ENCODE measurements around the gene IL11RA. TPM values are rescaled to one million over a fixed set of nuclear protein-coding genes. Genes with fewer than 3 reads are reported as not detected.

IL11RA gene
- total RNA-seq, 4 donors from 2014 or later, result 3.2 to 153 (median 49.9) TPM

DNA sequence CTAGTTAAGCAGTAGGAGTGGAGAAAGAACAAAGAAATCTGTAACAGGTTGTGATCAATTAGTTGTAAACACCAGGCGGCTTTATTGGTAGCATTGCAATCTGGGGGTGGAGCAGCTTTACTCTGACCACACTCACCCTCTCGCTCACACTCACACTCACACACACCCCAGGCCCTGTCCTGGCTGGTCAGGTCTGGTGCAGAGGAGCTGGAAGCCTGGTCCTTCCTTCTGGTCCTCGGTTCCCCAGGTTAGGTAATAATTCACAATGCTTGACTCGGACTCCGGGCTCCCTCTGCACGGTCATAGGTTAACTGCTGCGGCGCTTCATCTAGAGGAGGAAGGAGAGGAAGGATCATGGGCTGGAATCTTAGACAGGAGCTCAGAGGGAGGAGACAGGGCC lies 37.5 kb downstream of the IL11RA start:
- H3K36me3 ChIP-seq, result no peaks in the 10 kb centered on the region
- no peaks in the 10 kb centered on the region for H3K27me3 ChIP-seq
- H3K27ac ChIP-seq, result no peak overlapping the region
- no peaks in the 10 kb centered on the region for H3K9me3 ChIP-seq
- H3K4me1 ChIP-seq, result peaks cover 0 to 3% of the 10 kb centered on the region in 2 donors
- intact Hi-C loops (cut with DNase I; ENCODE audit: low total_unique reads), result no loop called here
- DNase-seq, result no peak
- TF ChIP-seq, protein P1, sequence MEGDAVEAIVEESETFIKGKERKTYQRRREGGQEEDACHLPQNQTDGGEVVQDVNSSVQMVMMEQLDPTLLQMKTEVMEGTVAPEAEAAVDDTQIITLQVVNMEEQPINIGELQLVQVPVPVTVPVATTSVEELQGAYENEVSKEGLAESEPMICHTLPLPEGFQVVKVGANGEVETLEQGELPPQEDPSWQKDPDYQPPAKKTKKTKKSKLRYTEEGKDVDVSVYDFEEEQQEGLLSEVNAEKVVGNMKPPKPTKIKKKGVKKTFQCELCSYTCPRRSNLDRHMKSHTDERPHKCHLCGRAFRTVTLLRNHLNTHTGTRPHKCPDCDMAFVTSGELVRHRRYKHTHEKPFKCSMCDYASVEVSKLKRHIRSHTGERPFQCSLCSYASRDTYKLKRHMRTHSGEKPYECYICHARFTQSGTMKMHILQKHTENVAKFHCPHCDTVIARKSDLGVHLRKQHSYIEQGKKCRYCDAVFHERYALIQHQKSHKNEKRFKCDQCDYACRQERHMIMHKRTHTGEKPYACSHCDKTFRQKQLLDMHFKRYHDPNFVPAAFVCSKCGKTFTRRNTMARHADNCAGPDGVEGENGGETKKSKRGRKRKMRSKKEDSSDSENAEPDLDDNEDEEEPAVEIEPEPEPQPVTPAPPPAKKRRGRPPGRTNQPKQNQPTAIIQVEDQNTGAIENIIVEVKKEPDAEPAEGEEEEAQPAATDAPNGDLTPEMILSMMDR (IDR thresholded peaks at IDR 0.05), result no peak
- no peak for TF ChIP-seq POLR2A (IDR thresholded peaks at IDR 0.05)
- H3K4me3 ChIP-seq, result no peak overlapping the region

DNA sequence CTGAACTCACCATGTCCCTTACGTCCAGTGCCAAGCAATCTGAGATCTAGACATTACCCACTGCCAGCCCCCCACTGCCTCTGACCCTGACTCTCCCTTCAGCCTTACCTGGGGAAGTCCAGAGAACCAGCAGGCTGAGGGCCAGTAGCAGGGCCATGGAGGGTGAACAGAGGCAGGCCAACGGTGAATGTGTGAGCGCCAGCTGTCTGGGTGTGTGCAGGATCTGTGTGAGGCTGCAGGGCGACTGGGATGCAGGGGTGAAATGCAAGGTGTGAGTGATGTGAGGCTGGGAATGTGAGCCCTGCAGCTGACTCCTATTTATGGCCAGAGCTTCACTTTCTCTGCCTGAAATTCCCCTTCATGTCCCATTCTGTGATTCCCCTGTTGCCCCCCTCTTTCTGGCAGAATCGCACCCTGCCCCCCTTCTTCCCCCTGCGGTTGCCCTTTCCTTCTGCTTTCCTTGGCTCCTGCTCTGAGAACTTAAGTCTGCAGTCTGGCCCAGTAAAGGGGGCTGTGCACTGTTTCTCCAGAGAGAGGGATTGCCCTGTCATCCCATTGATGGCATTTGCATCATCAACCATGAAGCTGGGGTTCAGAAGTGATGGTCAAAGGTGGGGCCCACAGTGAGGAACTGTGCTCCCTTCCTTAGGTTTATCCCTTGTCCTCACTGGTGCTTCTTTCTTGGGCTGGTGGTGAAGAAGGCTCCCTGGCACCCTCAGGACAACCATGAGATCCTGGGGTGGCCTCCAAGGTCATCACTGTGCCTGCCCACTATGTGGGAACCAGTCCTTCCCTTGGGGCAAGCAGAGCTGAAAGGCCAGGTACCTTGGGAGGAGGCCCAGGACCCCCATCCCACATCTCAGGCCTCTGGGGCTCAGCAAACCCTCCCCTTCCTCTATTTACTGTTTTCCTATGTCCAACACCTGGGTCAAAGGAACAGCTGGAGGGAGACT lies 39.3 kb downstream of the IL11RA start, which contains the start of gene CCL19:
TSS of gene CCL19 (minus strand) at position 294 of the 953 bp plus-strand sequence. CDS start at position 157, 137 bp downstream.
- no peak for TF ChIP-seq POLR2A (IDR thresholded peaks at IDR 0.05)
- TF ChIP-seq, protein P1 (IDR thresholded peaks at IDR 0.05), result no peak
- intact Hi-C loops (cut with DNase I; ENCODE audit: low total_unique reads), result no loop called here
- Histone ChIP-seq H3K4me1 (peaks cover 0 to 3% of the 10 kb centered on the region in 2 donors), H3K27ac (no peak within 1 kb of the TSS), H3K36me3 (no peaks in the 10 kb centered on the region), H3K27me3 (no peaks in the 10 kb centered on the region), H3K9me3 (no peaks in the 10 kb centered on the region), H3K4me3 (no peak within 1 kb of the TSS)
- no peak for DNase-seq

DNA sequence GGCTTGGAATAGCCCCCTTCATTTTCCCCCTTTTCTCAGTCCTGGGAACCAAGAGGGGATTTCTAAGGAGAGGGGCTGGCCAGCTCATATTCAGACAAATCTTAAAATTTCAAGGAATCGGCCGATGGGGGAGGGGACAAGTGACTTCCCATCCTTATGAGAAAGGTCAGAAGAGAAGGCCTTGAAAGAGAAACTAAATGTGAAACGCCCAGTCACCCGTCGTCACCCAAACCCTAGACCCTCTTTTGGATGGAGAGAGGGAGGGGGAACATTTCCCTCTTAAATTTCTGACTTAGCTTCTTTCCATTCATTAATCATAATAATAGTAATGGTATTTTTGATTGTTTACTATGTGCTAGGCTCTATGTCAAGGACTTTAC lies 39.9 kb downstream of the IL11RA start:
- TF ChIP-seq, protein P1 (IDR thresholded peaks at IDR 0.05), result no peak
- no peak for TF ChIP-seq POLR2A (IDR thresholded peaks at IDR 0.05)
- Histone ChIP-seq H3K9me3 (no peaks in the 10 kb centered on the region), H3K4me1 (peaks cover 0 to 3% of the 10 kb centered on the region in 2 donors), H3K27me3 (no peaks in the 10 kb centered on the region), H3K4me3 (no peak overlapping the region), H3K36me3 (no peaks in the 10 kb centered on the region), H3K27ac (no peak overlapping the region)
- intact Hi-C loops (cut with DNase I; ENCODE audit: low total_unique reads), result no loop called here
- no peak for DNase-seq

DNA sequence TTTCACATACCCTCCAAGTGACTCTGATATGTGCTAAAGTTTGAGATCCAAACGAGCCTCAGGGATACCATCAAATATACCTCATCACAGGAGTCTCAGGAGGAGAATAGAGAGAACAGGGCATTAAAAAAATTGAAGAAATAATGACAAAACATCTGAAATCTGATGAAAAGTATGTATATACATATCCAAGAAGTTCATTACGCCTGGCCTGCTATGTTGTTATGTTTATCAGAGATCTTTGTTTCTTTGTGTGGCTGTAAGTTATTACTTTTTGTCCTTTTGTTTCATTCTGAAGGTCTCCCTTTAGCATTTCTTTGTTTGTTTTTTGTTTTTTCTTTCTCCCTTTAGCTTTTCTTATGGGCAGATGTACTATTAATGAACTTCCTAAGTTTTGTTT lies 41.6 kb downstream of the IL11RA start:
- intact Hi-C loops (cut with DNase I; ENCODE audit: low total_unique reads), result no loop called here

More for the DNA sequence above, 41.6 kb downstream of the IL11RA start:
- Histone ChIP-seq H3K4me3 (no peak overlapping the region), H3K4me1 (no peaks in the 10 kb centered on the region), H3K36me3 (no peaks in the 10 kb centered on the region), H3K27ac (no peak overlapping the region), H3K27me3 (no peaks in the 10 kb centered on the region), H3K9me3 (no peaks in the 10 kb centered on the region)
- no peak for DNase-seq
- TF ChIP-seq POLR2A (IDR thresholded peaks at IDR 0.05), result no peak
- TF ChIP-seq, protein P1 (IDR thresholded peaks at IDR 0.05), result no peak

All from uterus (tissue), 4 donors.